ENCODE results near the gene CDC27.
A peak's percentile ranks its signal among the peaks of the same experiment; 100 is the strongest.

Gene CDC27

GRCh38 chr17:47214931-47215330 lies 25.8 kb upstream of the CDC27 start:
- DNase-seq (ENCODE audit: low read depth in 1 of 2, low spot score in 1 of 2) = no peak
- in situ Hi-C loops (cut with HindIII; ENCODE audit: low pct_unique_long_range_greater_than_20kb, low sequenced_read_pairs) = no loop called here
- no peak for TF ChIP-seq JUND (IDR thresholded peaks at IDR 0.05; ENCODE audit: low read depth)

- no peak for TF ChIP-seq JUND (IDR thresholded peaks at IDR 0.05; ENCODE audit: low read depth)
- in situ Hi-C loops (cut with HindIII; ENCODE audit: low pct_unique_long_range_greater_than_20kb, low sequenced_read_pairs) = no loop called here
Measured at GRCh38 chr17:47213540-47213939, 24.4 kb upstream of the CDC27 start.

GRCh38 chr17:47212458-47212857 lies 23.4 kb upstream of the CDC27 start:
- no peak for TF ChIP-seq JUND (IDR thresholded peaks at IDR 0.05; ENCODE audit: low read depth)

More at GRCh38 chr17:47213540-47213939, 24.4 kb upstream of the CDC27 start:
- DNase-seq (ENCODE audit: low read depth in 1 of 2, low spot score in 1 of 2) = no peak

GRCh38 chr17:47210779-47211178 lies 21.7 kb upstream of the CDC27 start:
- DNase-seq (ENCODE audit: low read depth in 1 of 2, low spot score in 1 of 2) = no peak
- no peak for TF ChIP-seq JUND (IDR thresholded peaks at IDR 0.05; ENCODE audit: low read depth)
- in situ Hi-C loops (cut with HindIII; ENCODE audit: low pct_unique_long_range_greater_than_20kb, low sequenced_read_pairs) = no loop called here

More at GRCh38 chr17:47212458-47212857, 23.4 kb upstream of the CDC27 start:
- DNase-seq (ENCODE audit: low read depth in 1 of 2, low spot score in 1 of 2) = no peak
- in situ Hi-C loops (cut with HindIII; ENCODE audit: low pct_unique_long_range_greater_than_20kb, low sequenced_read_pairs) = no loop called here

GRCh38 chr17:47210105-47210504 lies 21.0 kb upstream of the CDC27 start:
- DNase-seq (ENCODE audit: low read depth in 1 of 2, low spot score in 1 of 2) = no peak
- no peak for TF ChIP-seq JUND (IDR thresholded peaks at IDR 0.05; ENCODE audit: low read depth)
- in situ Hi-C loops (cut with HindIII; ENCODE audit: low pct_unique_long_range_greater_than_20kb, low sequenced_read_pairs) = no loop called here

- DNase-seq (ENCODE audit: low read depth in 1 of 2, low spot score in 1 of 2) = no peak
- no peak for TF ChIP-seq JUND (IDR thresholded peaks at IDR 0.05; ENCODE audit: low read depth)
- in situ Hi-C loops (cut with HindIII; ENCODE audit: low pct_unique_long_range_greater_than_20kb, low sequenced_read_pairs) = no loop called here
Measured at GRCh38 chr17:47209499-47209898, 20.4 kb upstream of the CDC27 start.

GRCh38 chr17:47208744-47209488 lies 19.8 kb upstream of the CDC27 start, which contains the start of gene MYL4:
Gene MYL4 (plus strand): TSS chr17:47209348. CDS start chr17:47209423, 75 bp downstream.
- no peak for DNase-seq (ENCODE audit: low read depth in 1 of 2, low spot score in 1 of 2)
- in situ Hi-C loops (cut with HindIII; ENCODE audit: low pct_unique_long_range_greater_than_20kb, low sequenced_read_pairs) = no loop called here
- no peak for TF ChIP-seq JUND (IDR thresholded peaks at IDR 0.05; ENCODE audit: low read depth)

- no peak for DNase-seq (ENCODE audit: low read depth in 1 of 2, low spot score in 1 of 2)
- no peak for TF ChIP-seq JUND (IDR thresholded peaks at IDR 0.05; ENCODE audit: low read depth)
- in situ Hi-C loops (cut with HindIII; ENCODE audit: low pct_unique_long_range_greater_than_20kb, low sequenced_read_pairs) = no loop called here
Measured at GRCh38 chr17:47207143-47208067, 18.3 kb upstream of the CDC27 start.

GRCh38 chr17:47205419-47205963 lies 16.4 kb upstream of the CDC27 start:
- peak in 1 of 2 experiments; percentile 88 for DNase-seq (ENCODE audit: low read depth in 1 of 2, low spot score in 1 of 2)

GRCh38 chr17:47204722-47205418 lies 15.8 kb upstream of the CDC27 start:
- in situ Hi-C loops (cut with HindIII; ENCODE audit: low pct_unique_long_range_greater_than_20kb, low sequenced_read_pairs) = no loop called here
- no peak for TF ChIP-seq JUND (IDR thresholded peaks at IDR 0.05; ENCODE audit: low read depth)
- no peak for DNase-seq (ENCODE audit: low read depth in 1 of 2, low spot score in 1 of 2)

More at GRCh38 chr17:47205419-47205963, 16.4 kb upstream of the CDC27 start:
- no peak for TF ChIP-seq JUND (IDR thresholded peaks at IDR 0.05; ENCODE audit: low read depth)
- in situ Hi-C loops (cut with HindIII; ENCODE audit: low pct_unique_long_range_greater_than_20kb, low sequenced_read_pairs) = no loop called here

GRCh38 chr17:47203984-47204721 lies 15.1 kb upstream of the CDC27 start:
- DNase-seq (ENCODE audit: low read depth in 1 of 2, low spot score in 1 of 2) = no peak
- in situ Hi-C loops (cut with HindIII; ENCODE audit: low pct_unique_long_range_greater_than_20kb, low sequenced_read_pairs) = no loop called here
- TF ChIP-seq JUND (IDR thresholded peaks at IDR 0.05; ENCODE audit: low read depth) = no peak
